ENCODE results near the gene GRAMD1A.

The GRAMD1A gene

DNA sequence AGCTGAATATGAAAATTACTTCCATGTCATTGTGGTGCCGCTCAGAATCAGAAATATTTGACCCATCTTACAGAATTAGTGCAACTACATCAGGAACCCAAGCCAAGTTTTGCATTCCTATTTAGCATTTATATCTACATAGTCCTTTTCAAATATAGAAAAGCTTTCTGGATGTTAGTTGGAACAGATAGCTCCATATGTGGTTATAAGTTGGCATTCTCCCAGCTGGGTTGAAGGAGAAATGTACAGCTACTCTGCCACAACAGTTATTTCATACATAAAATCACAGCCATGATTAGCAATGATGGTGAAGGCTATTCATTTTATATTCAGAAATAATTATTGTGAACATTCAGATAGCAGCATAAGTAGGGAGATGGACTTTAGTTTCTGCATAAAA lies 69.6 kb downstream of the GRAMD1A start:
- Histone ChIP-seq H3K27ac (ENCODE audit: extremely low read depth, low read depth, low read length) (no peak overlapping the region), H3K9me3 (ENCODE audit: control insufficient read depth, insufficient read depth, low read depth, low read length) (peaks cover 7% of the 10 kb centered on the region), H3K4me3 (ENCODE audit: low read depth, low read length) (no peak overlapping the region), H3K36me3 (ENCODE audit: control insufficient read depth in 2 of 2, insufficient read depth in 1 of 2, low read length in 2 of 2) (no peaks in the 10 kb centered on the region), H3K4me1 (ENCODE audit: control insufficient read depth, insufficient read depth, low read length) (peaks cover 10% of the 10 kb centered on the region)
- TF ChIP-seq, protein P1, sequence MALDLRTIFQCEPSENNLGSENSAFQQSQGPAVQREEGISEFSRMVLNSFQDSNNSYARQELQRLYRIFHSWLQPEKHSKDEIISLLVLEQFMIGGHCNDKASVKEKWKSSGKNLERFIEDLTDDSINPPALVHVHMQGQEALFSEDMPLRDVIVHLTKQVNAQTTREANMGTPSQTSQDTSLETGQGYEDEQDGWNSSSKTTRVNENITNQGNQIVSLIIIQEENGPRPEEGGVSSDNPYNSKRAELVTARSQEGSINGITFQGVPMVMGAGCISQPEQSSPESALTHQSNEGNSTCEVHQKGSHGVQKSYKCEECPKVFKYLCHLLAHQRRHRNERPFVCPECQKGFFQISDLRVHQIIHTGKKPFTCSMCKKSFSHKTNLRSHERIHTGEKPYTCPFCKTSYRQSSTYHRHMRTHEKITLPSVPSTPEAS (tag by site-specific recombination; IDR thresholded peaks at IDR 0.05), result no peak
- no peak for TF ChIP-seq ZNF169 (tag by site-specific recombination; IDR thresholded peaks at IDR 0.05)
- no peak for TF ChIP-seq SP3 (tag by site-specific recombination; IDR thresholded peaks at IDR 0.05)
- TF ChIP-seq GLI2 (tag by site-specific recombination; IDR thresholded peaks at IDR 0.05; ENCODE audit: borderline replicate concordance, low read depth), result no peak
- TF ChIP-seq ZNF324 (tag by site-specific recombination; IDR thresholded peaks at IDR 0.05), result no peak
- TF ChIP-seq ZNF621 (tag by site-specific recombination; IDR thresholded peaks at IDR 0.05), result no peak
- TF ChIP-seq, protein P2, sequence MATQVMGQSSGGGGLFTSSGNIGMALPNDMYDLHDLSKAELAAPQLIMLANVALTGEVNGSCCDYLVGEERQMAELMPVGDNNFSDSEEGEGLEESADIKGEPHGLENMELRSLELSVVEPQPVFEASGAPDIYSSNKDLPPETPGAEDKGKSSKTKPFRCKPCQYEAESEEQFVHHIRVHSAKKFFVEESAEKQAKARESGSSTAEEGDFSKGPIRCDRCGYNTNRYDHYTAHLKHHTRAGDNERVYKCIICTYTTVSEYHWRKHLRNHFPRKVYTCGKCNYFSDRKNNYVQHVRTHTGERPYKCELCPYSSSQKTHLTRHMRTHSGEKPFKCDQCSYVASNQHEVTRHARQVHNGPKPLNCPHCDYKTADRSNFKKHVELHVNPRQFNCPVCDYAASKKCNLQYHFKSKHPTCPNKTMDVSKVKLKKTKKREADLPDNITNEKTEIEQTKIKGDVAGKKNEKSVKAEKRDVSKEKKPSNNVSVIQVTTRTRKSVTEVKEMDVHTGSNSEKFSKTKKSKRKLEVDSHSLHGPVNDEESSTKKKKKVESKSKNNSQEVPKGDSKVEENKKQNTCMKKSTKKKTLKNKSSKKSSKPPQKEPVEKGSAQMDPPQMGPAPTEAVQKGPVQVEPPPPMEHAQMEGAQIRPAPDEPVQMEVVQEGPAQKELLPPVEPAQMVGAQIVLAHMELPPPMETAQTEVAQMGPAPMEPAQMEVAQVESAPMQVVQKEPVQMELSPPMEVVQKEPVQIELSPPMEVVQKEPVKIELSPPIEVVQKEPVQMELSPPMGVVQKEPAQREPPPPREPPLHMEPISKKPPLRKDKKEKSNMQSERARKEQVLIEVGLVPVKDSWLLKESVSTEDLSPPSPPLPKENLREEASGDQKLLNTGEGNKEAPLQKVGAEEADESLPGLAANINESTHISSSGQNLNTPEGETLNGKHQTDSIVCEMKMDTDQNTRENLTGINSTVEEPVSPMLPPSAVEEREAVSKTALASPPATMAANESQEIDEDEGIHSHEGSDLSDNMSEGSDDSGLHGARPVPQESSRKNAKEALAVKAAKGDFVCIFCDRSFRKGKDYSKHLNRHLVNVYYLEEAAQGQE (tag by site-specific recombination; IDR thresholded peaks at IDR 0.05), result no peak
- TF ChIP-seq, protein P3, sequence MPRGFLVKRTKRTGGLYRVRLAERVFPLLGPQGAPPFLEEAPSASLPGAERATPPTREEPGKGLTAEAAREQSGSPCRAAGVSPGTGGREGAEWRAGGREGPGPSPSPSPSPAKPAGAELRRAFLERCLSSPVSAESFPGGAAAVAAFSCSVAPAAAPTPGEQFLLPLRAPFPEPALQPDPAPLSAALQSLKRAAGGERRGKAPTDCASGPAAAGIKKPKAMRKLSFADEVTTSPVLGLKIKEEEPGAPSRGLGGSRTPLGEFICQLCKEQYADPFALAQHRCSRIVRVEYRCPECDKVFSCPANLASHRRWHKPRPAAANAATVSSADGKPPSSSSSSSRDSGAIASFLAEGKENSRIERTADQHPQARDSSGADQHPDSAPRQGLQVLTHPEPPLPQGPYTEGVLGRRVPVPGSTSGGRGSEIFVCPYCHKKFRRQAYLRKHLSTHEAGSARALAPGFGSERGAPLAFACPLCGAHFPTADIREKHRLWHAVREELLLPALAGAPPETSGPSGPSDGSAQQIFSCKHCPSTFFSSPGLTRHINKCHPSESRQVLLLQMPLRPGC (tag by site-specific recombination; IDR thresholded peaks at IDR 0.05), result no peak
- TF ChIP-seq ZNF391 (tag by site-specific recombination; IDR thresholded peaks at IDR 0.05; ENCODE audit: borderline replicate concordance, low read depth), result no peak
- TF ChIP-seq KLF10 (tag by site-specific recombination; IDR thresholded peaks at IDR 0.05), result no peak
- no peak for TF ChIP-seq ZBTB21 (tag by site-specific recombination; IDR thresholded peaks at IDR 0.05)
- no peak for TF ChIP-seq ZNF843 (tag by site-specific recombination; IDR thresholded peaks at IDR 0.05)
- CTCF ChIA-PET, result interaction anchor here (0.6 to 4.0 kb wide), 17 partner anchors 11 to 718 kb away, joined by 3 to 31 read pairs (median 6); no protein-coding TSS in a partner anchor
- POLR2A ChIA-PET, result no interaction called here

DNA sequence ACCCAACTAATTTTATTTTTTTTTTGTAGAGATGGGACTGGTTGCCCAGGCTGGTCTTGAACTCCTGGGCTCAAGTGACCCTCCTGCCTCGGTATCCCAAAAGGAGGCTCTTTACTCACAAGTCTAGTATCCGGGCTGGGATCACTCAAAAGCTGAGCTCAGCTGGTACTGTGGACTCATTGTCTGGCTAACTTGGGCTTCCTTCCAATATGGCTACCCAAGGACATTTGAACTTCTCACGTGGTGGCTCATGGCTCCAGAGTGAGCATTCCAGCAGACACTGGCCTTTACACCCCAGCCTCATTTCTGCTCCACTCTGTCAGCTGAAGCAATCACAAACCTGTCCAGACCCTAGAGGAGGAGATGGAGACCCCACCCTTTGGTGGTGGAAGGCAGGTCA lies 70.3 kb downstream of the GRAMD1A start:
- H3K4me3 ChIP-seq (ENCODE audit: low read depth, low read length), result no peak overlapping the region
- H3K9me3 ChIP-seq (ENCODE audit: control insufficient read depth, insufficient read depth, low read depth, low read length), result peaks cover 7% of the 10 kb centered on the region
- H3K4me1 ChIP-seq (ENCODE audit: control insufficient read depth, insufficient read depth, low read length), result peaks cover 10% of the 10 kb centered on the region
- CTCF ChIA-PET, result interaction anchor here (0.6 to 4.0 kb wide), 15 partner anchors 10 to 241 kb away, joined by 3 to 31 read pairs (median 7); no protein-coding TSS in a partner anchor
- H3K27ac ChIP-seq (ENCODE audit: extremely low read depth, low read depth, low read length), result no peak overlapping the region
- POLR2A ChIA-PET, result no interaction called here
- TF ChIP-seq ZNF585B (tag by site-specific recombination; IDR thresholded peaks at IDR 0.05) (no peak), YY1 (tag by site-specific recombination; IDR thresholded peaks at IDR 0.05) (peak; percentile 74), ZNF544 (tag by site-specific recombination; IDR thresholded peaks at IDR 0.05) (0 out of 2 replicates have a peak, but pooled peaks have one; percentile 13), OSR2 (tag by site-specific recombination; IDR thresholded peaks at IDR 0.05) (no peak), ZNF341 (tag by site-specific recombination; IDR thresholded peaks at IDR 0.05; ENCODE audit: low read depth) (no peak), ZNF202 (tag by site-specific recombination; IDR thresholded peaks at IDR 0.05; ENCODE audit: borderline replicate concordance) (no peak), ZNF558 (tag by site-specific recombination; IDR thresholded peaks at IDR 0.05) (no peak)
- TF ChIP-seq, protein P4, sequence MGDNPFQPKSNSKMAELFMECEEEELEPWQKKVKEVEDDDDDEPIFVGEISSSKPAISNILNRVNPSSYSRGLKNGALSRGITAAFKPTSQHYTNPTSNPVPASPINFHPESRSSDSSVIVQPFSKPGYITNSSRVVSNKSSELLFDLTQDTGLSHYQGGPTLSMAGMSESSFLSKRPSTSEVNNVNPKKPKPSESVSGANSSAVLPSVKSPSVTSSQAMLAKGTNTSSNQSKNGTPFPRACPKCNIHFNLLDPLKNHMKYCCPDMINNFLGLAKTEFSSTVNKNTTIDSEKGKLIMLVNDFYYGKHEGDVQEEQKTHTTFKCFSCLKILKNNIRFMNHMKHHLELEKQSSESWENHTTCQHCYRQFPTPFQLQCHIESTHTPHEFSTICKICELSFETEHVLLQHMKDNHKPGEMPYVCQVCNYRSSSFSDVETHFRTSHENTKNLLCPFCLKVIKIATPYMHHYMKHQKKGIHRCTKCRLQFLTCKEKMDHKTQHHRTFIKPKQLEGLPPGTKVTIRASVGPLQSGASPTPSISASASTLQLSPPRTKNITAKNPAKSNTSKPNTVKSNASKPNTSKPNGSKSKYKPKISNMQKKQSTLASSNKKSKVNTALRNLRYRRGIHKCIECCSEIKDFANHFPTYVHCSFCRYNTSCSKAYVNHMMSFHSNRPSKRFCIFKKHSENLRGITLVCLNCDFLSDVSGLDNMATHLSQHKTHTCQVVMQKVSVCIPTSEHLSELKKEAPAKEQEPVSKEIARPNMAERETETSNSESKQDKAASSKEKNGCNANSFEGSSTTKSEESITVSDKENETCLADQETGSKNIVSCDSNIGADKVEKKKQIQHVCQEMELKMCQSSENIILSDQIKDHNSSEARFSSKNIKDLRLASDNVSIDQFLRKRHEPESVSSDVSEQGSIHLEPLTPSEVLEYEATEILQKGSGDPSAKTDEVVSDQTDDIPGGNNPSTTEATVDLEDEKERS (tag by site-specific recombination; IDR thresholded peaks at IDR 0.05), result 0 out of 2 replicates have a peak, but pooled peaks have one; percentile 86
- no peaks in the 10 kb centered on the region for H3K36me3 ChIP-seq (ENCODE audit: control insufficient read depth in 2 of 2, insufficient read depth in 1 of 2, low read length in 2 of 2)
